Rectal smooth muscle tissue (tissue), 1 donor: ENCODE results near the gene TMEM61.
"Not testable (repeated sequence)": the region's sequence is repeated elsewhere in the genome, so short reads cannot be mapped to it uniquely, and the experiment has no call there.

Source experiments
- H3K27ac ChIP-seq: one replicate; pipeline ENCODE4 v1.7.0; 2013; ENCODE audit warnings: low read depth, low read length, inconsistent platforms
- H3K27me3 ChIP-seq: one replicate; pipeline ENCODE4 v1.7.0; 2013; ENCODE audit warnings: low read length; ENCODE audit not compliant: control insufficient read depth, insufficient read depth
- H3K36me3 ChIP-seq: one replicate; pipeline ENCODE4 v1.7.0; 2013; ENCODE audit warnings: low read length; ENCODE audit not compliant: control insufficient read depth, insufficient read depth
- H3K4me1 ChIP-seq: one replicate; pipeline ENCODE4 v1.7.0; 2013; ENCODE audit warnings: low read length; ENCODE audit not compliant: control insufficient read depth, insufficient read depth
- H3K4me3 ChIP-seq: one replicate; pipeline ENCODE4 v1.7.0; 2013; ENCODE audit warnings: low read length
- H3K9ac ChIP-seq: one replicate; pipeline ENCODE4 v1.7.0; 2013; ENCODE audit warnings: low read length

TMEM61 gene

GRCh38 chr1:54980528-54981241 lies at the start of gene TMEM61:
TMEM61 (plus strand) TSS chr1:54980628; CDS start chr1:54981066, 438 bp downstream.
- Histone ChIP-seq H3K9ac (no peak within 1 kb of the TSS), H3K27me3 (peaks cover 10% of the 10 kb centered on the region), H3K27ac (no peak within 1 kb of the TSS), H3K36me3 (no peaks in the 10 kb centered on the region), H3K4me3 (peak within 1 kb of the TSS; percentile 49), H3K4me1 (no peaks in the 10 kb centered on the region)

DNA sequence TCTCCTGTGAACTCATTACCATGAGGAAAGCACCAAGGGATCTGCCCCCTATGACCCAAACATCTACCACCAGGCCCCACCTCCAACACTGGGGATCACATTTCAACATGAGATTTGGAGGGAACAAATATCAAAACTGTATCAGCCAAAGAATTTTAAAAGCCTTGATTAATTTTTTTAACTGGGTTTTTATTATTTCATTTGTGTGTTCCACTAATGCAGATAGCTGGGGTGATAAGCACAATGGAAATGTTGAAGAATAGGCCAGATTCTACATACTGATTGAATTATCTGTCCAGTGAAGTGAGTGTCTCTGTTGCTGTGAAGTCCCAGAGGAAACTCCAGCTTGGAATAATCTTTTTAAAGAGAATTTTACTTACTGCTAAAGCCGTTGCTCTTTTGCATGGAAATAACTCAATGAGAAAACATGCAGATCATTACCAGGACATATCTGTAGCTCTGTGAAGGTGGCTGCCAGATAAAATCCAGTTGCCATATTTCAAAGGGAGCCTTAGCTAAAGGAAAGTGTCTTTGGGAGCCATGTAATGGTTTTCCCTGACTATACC lies 49.1 kb upstream of the TMEM61 start:
- H3K4me1 ChIP-seq: no peaks in the 10 kb centered on the region
- H3K27me3 ChIP-seq: no peaks in the 10 kb centered on the region
- no peak overlapping the region for H3K4me3 ChIP-seq
- no peak overlapping the region for H3K27ac ChIP-seq
- H3K9ac ChIP-seq: no peak overlapping the region
- H3K36me3 ChIP-seq: no peaks in the 10 kb centered on the region

DNA sequence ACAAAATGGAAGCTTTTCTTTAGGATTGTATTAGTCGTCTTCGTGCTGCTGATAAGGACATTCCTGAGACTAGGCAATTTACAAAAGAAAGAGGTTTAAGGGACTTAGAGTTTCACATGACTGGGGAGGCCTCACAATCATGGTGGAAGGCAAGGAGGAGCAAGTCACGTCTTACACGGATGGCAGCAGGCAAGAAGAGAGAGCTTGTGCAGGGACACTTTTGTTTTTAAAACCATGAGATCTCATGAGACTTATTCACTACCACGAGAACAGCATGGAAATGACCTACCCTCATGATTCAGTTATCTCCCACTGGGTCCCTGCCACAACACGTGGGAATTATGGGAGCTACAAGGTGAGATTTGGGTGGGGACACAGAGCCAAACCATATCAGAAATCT lies 46.3 kb upstream of the TMEM61 start:
- H3K36me3 ChIP-seq, H3K9ac ChIP-seq, H3K4me3 ChIP-seq, H3K27me3 ChIP-seq, H3K4me1 ChIP-seq, H3K27ac ChIP-seq: not testable (repeated sequence)

- H3K9ac ChIP-seq: no peak overlapping the region
- no peak overlapping the region for H3K27ac ChIP-seq
- H3K4me1 ChIP-seq: no peaks in the 10 kb centered on the region
- no peaks in the 10 kb centered on the region for H3K36me3 ChIP-seq
- no peaks in the 10 kb centered on the region for H3K27me3 ChIP-seq
- no peak overlapping the region for H3K4me3 ChIP-seq
Measured at GRCh38 chr1:54934869-54935268, 45.6 kb upstream of the TMEM61 start.

DNA sequence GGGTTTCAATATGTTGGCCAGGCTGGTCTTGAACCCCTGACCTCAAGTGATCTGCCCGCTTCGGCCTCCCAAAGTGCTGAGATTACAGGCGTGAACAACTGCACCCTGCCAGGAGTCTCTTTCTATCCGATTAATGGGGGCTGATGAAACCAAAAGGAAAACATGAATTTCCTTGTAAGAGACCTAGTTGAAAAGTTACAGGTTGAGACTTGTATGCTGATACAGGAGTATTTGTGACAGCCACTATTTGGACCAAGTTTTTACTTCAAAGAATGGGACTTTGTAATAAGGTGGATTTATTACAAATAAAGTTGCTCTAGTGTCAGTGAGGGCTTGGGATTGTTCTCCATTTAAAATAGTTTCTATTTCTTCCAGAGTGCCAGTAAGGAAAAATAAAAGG lies 43.6 kb upstream of the TMEM61 start:
- Histone ChIP-seq H3K4me3 (no peak overlapping the region), H3K9ac (no peak overlapping the region), H3K4me1 (no peaks in the 10 kb centered on the region), H3K27me3 (no peaks in the 10 kb centered on the region), H3K27ac (no peak overlapping the region), H3K36me3 (no peaks in the 10 kb centered on the region)

DNA sequence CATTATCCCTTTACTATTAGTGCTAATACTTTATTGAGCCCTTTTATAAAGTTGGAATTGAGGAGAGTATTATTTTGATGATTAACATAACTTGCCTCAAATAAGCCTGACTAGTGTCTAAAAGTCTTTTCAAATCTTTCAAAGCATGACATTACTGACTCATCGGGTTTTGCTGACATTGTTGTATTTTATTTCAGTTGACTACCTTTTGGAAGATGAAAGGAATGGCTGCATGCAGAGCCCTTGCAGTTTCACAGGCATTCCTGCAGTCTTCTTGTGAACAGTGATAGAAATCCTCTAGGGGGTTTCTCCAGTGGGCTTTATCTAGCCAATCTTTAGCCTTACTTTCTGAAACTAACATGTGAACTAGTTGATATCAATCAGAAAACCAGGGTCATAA lies 43.0 kb upstream of the TMEM61 start:
- H3K27ac ChIP-seq: no peak overlapping the region
- H3K9ac ChIP-seq: no peak overlapping the region
- H3K4me3 ChIP-seq: no peak overlapping the region
- H3K27me3 ChIP-seq: no peaks in the 10 kb centered on the region
- no peaks in the 10 kb centered on the region for H3K36me3 ChIP-seq
- no peaks in the 10 kb centered on the region for H3K4me1 ChIP-seq

GRCh38 chr1:54938955-54939354 lies 41.5 kb upstream of the TMEM61 start:
- not testable (repeated sequence) for H3K4me3 ChIP-seq, H3K36me3 ChIP-seq, H3K9ac ChIP-seq, H3K27me3 ChIP-seq, H3K27ac ChIP-seq, H3K4me1 ChIP-seq

DNA sequence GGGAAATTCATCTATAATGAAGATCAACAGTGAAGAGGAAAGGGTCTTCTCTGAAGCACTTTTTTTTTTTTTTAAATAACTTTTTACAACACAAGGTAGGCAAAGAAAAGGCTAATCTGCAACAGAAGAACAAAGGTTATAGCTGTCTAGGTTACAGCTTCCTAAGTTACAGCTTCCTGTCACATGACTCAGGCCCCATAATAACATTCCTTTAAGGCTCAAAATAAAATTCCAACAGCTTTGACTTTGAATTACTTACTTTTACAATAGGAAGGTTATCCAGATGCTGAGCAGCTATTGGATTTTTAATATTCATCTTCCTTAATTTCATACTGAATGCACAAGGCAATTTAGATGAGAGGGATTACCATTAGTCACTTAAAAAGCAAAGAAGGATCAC lies 40.4 kb upstream of the TMEM61 start:
- H3K4me3 ChIP-seq: no peak overlapping the region
- H3K4me1 ChIP-seq: no peaks in the 10 kb centered on the region
- H3K9ac ChIP-seq: no peak overlapping the region
- no peaks in the 10 kb centered on the region for H3K36me3 ChIP-seq
- H3K27me3 ChIP-seq: no peaks in the 10 kb centered on the region
- H3K27ac ChIP-seq: no peak overlapping the region

DNA sequence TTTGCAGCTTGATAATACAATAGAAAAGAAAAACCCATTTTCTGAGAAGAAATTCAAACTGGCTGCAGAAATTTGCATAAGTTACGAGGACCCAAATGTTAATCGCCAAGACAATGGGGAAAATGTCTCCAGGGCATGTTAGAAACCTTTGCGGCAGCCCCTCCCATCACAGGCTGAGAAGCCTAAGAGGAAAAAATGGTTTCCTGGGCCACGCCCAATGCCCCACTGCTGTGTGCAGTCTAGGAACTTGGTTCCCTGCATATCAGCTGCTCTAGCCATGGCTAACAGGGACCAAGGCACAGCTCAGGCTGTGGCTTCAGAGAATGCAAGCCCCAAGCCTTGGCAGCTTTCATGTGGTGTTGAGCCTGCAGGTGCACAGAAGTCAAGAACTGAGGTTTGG lies 37.5 kb upstream of the TMEM61 start:
- H3K27ac ChIP-seq: no peak overlapping the region
- H3K27me3 ChIP-seq: no peaks in the 10 kb centered on the region
- H3K9ac ChIP-seq: no peak overlapping the region
- no peak overlapping the region for H3K4me3 ChIP-seq
- H3K36me3 ChIP-seq: no peaks in the 10 kb centered on the region
- H3K4me1 ChIP-seq: no peaks in the 10 kb centered on the region

- H3K27ac ChIP-seq: no peak overlapping the region
- no peak overlapping the region for H3K4me3 ChIP-seq
- H3K36me3 ChIP-seq: no peaks in the 10 kb centered on the region
- no peaks in the 10 kb centered on the region for H3K27me3 ChIP-seq
- no peaks in the 10 kb centered on the region for H3K4me1 ChIP-seq
- H3K9ac ChIP-seq: no peak overlapping the region
Measured at GRCh38 chr1:54944610-54945392, 35.6 kb upstream of the TMEM61 start.

DNA sequence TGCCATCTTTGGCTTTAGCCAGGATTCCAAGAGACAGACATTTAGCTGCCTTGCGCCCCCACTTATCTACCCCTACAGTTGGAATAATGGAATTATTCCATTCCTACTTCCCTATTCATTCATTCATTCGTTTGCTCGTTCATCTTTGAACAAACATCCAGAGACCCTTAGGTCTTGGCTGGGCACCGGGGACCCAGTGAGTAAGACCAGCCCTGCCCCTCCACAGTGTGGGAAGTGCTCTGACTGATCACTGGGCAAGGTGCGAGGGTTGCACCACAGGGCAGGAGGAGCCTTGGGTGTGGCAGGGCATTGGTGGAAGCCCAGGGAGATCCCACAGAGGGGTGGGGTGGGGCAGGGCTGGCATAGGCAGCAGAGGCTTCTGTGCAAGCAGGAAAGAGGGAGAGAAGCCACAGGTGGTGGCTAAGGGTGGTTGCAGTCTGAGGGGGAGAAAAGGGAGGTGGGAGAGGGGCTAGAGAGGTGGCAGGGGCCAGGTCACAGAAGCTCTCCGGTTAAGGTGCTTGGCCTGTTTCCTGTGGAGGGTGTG lies 35.0 kb upstream of the TMEM61 start:
- no peak overlapping the region for H3K9ac ChIP-seq
- no peak overlapping the region for H3K27ac ChIP-seq
- no peaks in the 10 kb centered on the region for H3K36me3 ChIP-seq

GRCh38 chr1:54947540-54947939 lies 32.9 kb upstream of the TMEM61 start:
- Histone ChIP-seq H3K4me3 (no peak overlapping the region), H3K36me3 (no peaks in the 10 kb centered on the region), H3K27ac (no peak overlapping the region), H3K4me1 (no peaks in the 10 kb centered on the region), H3K27me3 (no peaks in the 10 kb centered on the region), H3K9ac (no peak overlapping the region)

More for the DNA sequence above, 35.0 kb upstream of the TMEM61 start:
- Histone ChIP-seq H3K27me3 (no peaks in the 10 kb centered on the region), H3K4me3 (no peak overlapping the region), H3K4me1 (no peaks in the 10 kb centered on the region)
